Fibroblast of lung (primary cell): Measurements from ENCODE around the gene MTOR. TPM values are rescaled to one million over a fixed set of nuclear protein-coding genes. Genes with fewer than 3 reads are reported as not detected.

Source experiments
- DNase-seq, 2 donors: peaks; one replicate each; pipeline versions ENCODE4 v3.0.0 to v3.0.0-alpha.2; 2010; ENCODE audit warnings: low read depth in 2 of 2
- H2AFZ ChIP-seq: 2 replicates; pipeline ENCODE4 v1.5.1; 2012; ENCODE audit warnings: low read length, control low read depth, inconsistent platforms
- H3K27ac ChIP-seq: 2 replicates; pipeline ENCODE4 v1.5.1; 2011; ENCODE audit warnings: low read length, control low read depth; ENCODE audit not compliant: insufficient read depth
- H3K27me3 ChIP-seq: 2 replicates; pipeline ENCODE4 v1.5.1; 2011; ENCODE audit warnings: mild to moderate bottlenecking, low read length; ENCODE audit not compliant: control insufficient read depth, insufficient read depth
- H3K36me3 ChIP-seq: 2 replicates; pipeline ENCODE4 v1.5.1; 2011; ENCODE audit warnings: low read length; ENCODE audit not compliant: control insufficient read depth, insufficient read depth
- H3K4me1 ChIP-seq: 2 replicates; pipeline ENCODE4 v1.5.1; 2011; ENCODE audit warnings: low read length; ENCODE audit not compliant: control insufficient read depth, insufficient read depth; ENCODE audit errors: extremely low read depth
- H3K4me2 ChIP-seq: 2 replicates; pipeline ENCODE4 v1.5.1; 2011; ENCODE audit warnings: low read length, control low read depth; ENCODE audit not compliant: insufficient read depth; ENCODE audit errors: extremely low read depth
- H3K4me3 ChIP-seq, 4 experiments: fragments of 200-600 bp in 1 of 4; sonication (generic) in 1 of 4; replicated peaks in 1 of 4; 2 replicates each; pipeline ENCODE4 v1.5.1; 2011 to 2016; ENCODE audit warnings: low read length in 4 of 4, low read depth in 3 of 4, mild to moderate bottlenecking in 3 of 4, control low read depth in 2 of 4, inconsistent platforms in 1 of 4, mixed read lengths in 1 of 4; ENCODE audit not compliant: insufficient read depth in 1 of 4; ENCODE audit errors: control extremely low read depth in 1 of 4
- H3K79me2 ChIP-seq: 2 replicates; pipeline ENCODE4 v1.5.1; 2012; ENCODE audit warnings: mild to moderate bottlenecking, low read length, inconsistent platforms; ENCODE audit not compliant: control insufficient read depth, insufficient read depth
- H3K9ac ChIP-seq: 2 replicates; pipeline ENCODE4 v1.5.1; 2011; ENCODE audit warnings: mild to moderate bottlenecking, low read length, control low read depth; ENCODE audit not compliant: insufficient read depth
- H3K9me3 ChIP-seq: 2 replicates; pipeline ENCODE4 v1.5.1; 2012; ENCODE audit warnings: low read depth, low read length; ENCODE audit not compliant: control insufficient read depth, insufficient read depth
- H4K20me1 ChIP-seq: 2 replicates; pipeline ENCODE4 v1.5.1; 2011; ENCODE audit warnings: low read length; ENCODE audit not compliant: control insufficient read depth, insufficient read depth; ENCODE audit errors: extremely low read depth
- CTCF ChIP-seq, 2 donors: IDR thresholded peaks in 1 of 2; conservative IDR thresholded peaks in 1 of 2; 1 replicate in 1 of 2; 2 replicates in 1 of 2; pipeline ENCODE4 v1.5.1; 2011 to 2012; ENCODE audit warnings: low read length in 2 of 2, control low read depth in 1 of 2, inconsistent platforms in 1 of 2, low read depth in 1 of 2, mild to moderate bottlenecking in 1 of 2
- EZH2 ChIP-seq: IDR thresholded peaks from 2 replicates; pipeline ENCODE4 v1.5.1; 2012; ENCODE audit warnings: low read length, control low read depth, mild to moderate bottlenecking; ENCODE audit errors: missing control alignments
- polyA plus RNA-seq, 2 donors: library from polyadenylated mRNA; depleted of rRNA in 1 of 2; stranded (reverse) in 1 of 2; unstranded in 1 of 2; fragments of >200 nt; gene quantifications; 2 replicates each; pipeline ENCODE4 v1.2.1, GENCODE V29; 2011 to 2012; ENCODE audit warnings: missing spikeins in 1 of 2
- total RNA-seq: library from RNA; depleted of rRNA; stranded (reverse); fragments of >200 nt; gene quantifications from 2 replicates; pipeline ENCODE4 v1.2.1, GENCODE V29; 2014

Gene MTOR
- total and polyA plus RNA-seq, 2 donors (not counting 1 experiment from before 2014, with no cell fraction given), result 20.2 to 36.2 TPM

- H3K4me1 ChIP-seq, result peaks cover under 1% of the 10 kb centered on the region
- no peaks in the 10 kb centered on the region for H4K20me1 ChIP-seq
- no peaks in the 10 kb centered on the region for H3K9me3 ChIP-seq
- H3K27ac ChIP-seq, result no peak overlapping the region
- H3K4me2 ChIP-seq, result no peak overlapping the region
- H3K27me3 ChIP-seq, result no peaks in the 10 kb centered on the region
- peaks cover 3% of the 10 kb centered on the region for H3K36me3 ChIP-seq
- peak; percentile 11 to 65 for DNase-seq
- no peaks in the 10 kb centered on the region for H3K79me2 ChIP-seq
- no peak overlapping the region for H2AFZ ChIP-seq
- no peak overlapping the region for H3K9ac ChIP-seq
- no peak for TF ChIP-seq EZH2
- peak; percentile 29 to 35 for TF ChIP-seq CTCF (conservative IDR thresholded peaks at IDR 0.05 in 1 of 2, IDR thresholded peaks at IDR 0.05 in 1 of 2; ENCODE audit: low read depth in 1 of 2, low read length in 2 of 2)
- no peak overlapping the region for H3K4me3 ChIP-seq
Measured at GRCh38 chr1:11285883-11286734, 23.8 kb upstream of the MTOR start.

DNA sequence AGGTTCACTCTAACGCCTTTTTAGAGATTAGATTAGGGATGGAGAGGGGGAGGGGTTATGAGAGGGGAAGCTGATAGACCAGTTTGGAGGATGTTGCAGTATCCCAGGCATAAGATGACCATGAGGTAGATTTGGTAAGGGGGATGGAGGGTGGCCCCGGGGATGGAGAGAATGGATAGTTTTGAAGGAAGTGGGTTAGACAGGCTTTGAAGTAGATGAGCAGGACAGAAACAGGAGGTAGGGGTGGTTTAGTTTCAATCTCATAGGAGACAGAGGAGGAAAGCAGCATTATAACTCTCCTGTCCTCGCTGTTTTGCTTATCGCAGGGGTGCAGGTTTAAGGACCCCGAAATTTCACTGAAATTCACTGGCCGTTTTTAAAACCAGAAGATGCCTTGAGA is 22.4 kb upstream of the MTOR start:
- Histone ChIP-seq H3K4me2 (no peak overlapping the region), H3K9ac (no peak overlapping the region), H2AFZ (no peak overlapping the region), H4K20me1 (no peaks in the 10 kb centered on the region), H3K36me3 (peaks cover 4% of the 10 kb centered on the region), H3K27ac (no peak overlapping the region), H3K4me3 (no peak overlapping the region), H3K79me2 (no peaks in the 10 kb centered on the region), H3K27me3 (no peaks in the 10 kb centered on the region), H3K4me1 (peaks cover 4% of the 10 kb centered on the region), H3K9me3 (no peaks in the 10 kb centered on the region)
- TF ChIP-seq EZH2 (no peak), CTCF (conservative IDR thresholded peaks at IDR 0.05 in 1 of 2, IDR thresholded peaks at IDR 0.05 in 1 of 2; ENCODE audit: low read depth in 1 of 2, low read length in 2 of 2) (no peak)
- DNase-seq, result no peak

DNA sequence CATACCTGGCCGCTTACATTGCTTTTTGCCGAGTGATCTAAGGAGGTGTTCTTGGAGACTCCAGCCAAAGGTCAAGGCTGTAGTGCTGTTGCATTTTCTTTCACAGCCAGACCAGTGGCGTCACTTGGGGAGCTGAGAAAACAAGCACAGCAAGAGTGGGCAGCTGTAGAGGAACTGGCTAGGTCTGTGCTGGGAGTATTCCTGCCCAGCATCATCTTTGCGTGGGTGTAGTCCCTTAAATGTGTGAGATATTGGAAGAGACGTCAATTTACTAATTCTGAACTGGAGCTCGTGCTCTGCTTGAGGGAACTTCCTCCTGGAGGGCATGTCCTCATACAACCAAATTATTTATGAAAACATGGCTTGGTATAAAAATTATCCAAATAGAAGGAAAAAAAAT is 20.8 kb upstream of the MTOR start:
- TF ChIP-seq EZH2 (no peak), CTCF (conservative IDR thresholded peaks at IDR 0.05 in 1 of 2, IDR thresholded peaks at IDR 0.05 in 1 of 2; ENCODE audit: low read depth in 1 of 2, low read length in 2 of 2) (no peak)
- H3K27ac ChIP-seq, result no peak overlapping the region
- H3K9me3 ChIP-seq, result no peaks in the 10 kb centered on the region
- H3K4me3 ChIP-seq, result no peak overlapping the region
- no peak overlapping the region for H2AFZ ChIP-seq
- peaks cover 4% of the 10 kb centered on the region for H3K4me1 ChIP-seq
- H3K4me2 ChIP-seq, result no peak overlapping the region
- no peaks in the 10 kb centered on the region for H3K79me2 ChIP-seq
- H3K9ac ChIP-seq, result no peak overlapping the region
- peaks cover 4% of the 10 kb centered on the region for H3K36me3 ChIP-seq
- H4K20me1 ChIP-seq, result no peaks in the 10 kb centered on the region
- DNase-seq, result no peak
- no peaks in the 10 kb centered on the region for H3K27me3 ChIP-seq
